Fibroblast of skin of back (primary cell): ENCODE data around the gene UNC13D.

Experiments
- DNase-seq: peaks from one replicate; pipeline ENCODE4 v3.0.0-alpha.2; 2013

UNC13D gene

DNA sequence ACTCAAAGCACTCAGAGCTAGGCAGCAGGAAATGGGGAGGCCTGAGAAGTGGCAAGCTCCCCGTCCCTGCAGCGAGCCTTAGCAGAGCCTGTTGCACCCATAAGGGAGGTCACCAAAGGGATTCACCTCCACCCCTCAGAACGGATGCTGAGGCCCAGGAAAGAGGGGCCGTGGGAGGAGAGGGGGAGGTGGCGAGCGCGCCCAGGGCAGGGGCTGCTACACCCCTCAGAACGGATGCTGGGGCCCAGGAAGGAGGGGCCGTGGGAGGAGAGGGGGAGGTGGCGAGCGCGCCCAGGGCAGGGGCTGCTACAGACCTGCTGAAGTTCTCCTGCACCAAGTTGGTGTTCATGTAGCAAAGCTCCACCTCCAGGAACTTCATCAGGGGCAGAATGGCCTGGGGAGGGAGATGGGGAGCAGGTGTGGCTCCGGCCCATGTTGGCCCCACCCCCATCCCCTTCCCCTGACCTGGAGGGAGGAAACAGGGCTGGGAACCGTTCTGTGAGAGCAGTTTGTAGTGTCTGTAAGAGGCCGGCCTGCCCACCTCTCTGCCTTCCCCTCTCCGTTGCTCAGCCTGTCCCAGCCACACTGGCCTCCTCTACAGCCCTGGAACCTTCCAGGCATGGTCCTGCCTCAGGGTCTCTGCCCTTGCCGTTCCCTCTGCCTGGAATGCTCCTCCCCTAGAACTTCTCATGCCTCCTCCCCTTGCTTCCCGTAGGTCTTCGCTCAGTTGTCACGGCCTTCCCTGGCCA lies 11.4 kb downstream of the UNC13D start:
- no peak for DNase-seq

DNA sequence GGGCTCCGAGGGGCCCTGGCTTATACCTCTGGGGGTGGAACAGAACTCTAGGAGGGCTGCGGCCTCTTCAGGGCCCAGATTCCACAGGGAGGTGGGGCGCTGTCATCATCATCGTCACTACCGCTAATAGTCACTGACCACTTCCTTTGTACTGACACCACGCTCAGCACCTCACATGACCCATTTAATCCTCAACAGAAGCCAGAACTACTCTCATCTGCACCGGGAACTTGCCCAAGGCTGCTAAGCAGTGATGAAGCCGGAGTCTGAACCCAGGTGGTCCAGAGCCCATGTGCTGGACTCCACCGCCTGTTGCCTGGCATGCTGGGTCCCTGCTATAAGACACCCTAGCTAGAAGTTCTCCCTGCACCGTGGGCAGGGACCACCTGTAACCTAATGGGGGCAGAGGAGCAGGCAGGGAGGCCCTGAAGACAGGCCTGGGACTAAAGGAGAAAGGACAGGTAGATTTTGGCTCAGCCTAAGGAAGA lies 12.0 kb downstream of the UNC13D start:
- DNase-seq = peak; percentile 65

DNA sequence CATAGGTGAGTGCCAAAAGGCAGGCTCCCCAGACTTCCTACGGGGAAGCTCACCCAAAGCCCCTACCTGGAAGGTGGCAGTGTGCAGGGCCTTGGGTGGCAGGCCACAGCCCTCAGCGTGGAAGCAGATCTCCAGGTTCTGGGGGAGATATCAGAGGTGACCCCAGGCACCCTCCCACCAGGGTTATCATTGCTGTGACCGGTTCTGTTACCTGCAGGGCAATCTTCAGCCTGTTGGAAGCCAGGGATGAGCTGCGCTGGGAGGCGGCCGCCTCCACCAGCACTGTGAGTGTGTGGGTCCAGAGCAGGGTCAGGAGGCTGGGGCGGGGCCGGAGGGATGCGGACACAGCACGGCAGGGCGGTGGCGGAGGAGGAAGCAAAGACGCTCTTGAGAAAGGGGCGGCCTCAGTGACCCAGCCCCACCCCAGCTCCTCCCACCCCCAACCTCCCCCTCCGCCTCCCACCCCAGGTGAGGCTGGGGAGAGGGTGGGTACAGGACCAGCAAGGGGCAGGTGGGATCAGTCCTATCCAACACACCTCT lies 13.1 kb downstream of the UNC13D start:
- no peak for DNase-seq

DNA sequence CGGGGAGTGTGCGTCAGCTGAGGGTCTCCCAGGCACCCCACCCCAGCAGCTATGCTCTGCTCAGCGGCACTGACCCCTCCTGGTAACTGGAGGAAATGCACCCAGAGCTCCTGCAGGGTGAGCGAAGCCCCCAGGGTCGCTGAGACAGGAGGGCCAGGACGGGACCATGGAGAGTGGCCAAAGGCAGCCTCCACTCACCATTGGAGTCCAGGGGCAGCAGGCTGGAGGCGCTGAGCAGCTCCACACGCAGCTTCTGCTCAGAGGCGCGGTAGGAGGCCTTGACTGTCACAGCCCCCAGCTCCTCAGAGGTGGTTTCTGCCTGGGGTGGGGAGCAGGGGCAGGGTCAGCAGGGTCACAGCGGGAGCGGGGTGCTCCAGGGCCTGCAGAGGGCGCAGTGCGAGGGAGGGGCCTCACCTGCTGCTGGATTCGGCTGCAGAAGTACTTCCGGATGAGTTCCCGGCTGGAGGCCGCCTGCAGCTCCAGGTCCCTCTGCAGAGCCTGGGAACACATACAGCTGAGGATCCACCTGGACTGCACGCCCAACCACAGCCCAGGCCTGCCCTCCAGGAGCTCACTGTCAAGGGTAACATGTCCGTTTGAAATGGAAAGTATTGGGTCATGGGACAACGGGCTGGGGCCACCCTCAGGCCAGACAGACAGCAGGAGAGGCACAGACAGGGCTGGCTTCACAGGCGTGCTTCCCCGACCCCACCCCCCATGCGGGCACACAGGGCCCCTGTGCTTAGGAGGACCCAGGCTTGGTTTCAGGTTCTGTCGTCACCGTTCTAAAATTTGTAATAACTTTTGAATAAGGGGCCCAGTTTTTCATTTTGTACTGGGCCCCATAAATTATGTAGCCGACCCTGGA lies 13.8 kb downstream of the UNC13D start:
- DNase-seq = no peak

DNA sequence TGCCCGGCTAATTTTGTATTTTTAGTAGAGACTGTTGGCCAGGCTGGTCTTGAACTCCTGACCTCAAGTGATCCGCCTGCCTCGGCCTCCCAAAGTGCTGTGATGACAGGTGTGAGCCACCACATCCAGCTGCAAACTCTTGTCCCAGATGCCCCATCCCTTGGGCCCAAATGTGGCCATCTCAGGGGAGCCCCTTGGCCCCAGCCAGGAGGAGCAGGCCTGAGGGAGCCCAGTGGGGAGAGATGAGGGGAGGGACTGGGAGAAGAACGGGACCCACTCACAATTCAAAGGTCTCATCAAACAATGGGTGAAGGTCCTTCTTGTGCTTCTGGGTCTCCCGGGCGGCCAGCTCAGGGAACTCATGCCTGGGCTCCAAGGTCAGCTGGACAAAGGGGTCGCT lies 14.5 kb downstream of the UNC13D start:
- DNase-seq = no peak

DNA sequence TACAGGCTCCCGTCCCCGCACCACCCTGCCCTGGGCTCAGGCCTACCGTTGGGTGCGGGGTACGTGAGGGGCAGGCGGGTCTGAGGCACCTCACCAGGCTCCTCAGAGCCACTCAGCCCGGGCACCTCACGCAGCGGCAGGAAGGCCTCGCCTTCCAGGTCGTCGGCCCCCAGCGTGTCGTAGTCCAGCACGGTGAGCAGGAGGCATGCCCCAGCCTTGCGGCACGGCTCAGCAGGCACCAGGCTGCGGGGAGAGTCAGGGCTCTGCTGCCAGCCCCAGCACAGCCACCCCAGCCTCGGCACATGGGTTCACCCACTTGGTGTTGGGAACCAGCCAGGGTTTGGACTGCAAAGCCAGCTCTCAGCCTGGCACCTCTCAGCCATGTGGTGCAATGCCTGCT lies 15.5 kb downstream of the UNC13D start:
- DNase-seq = no peak

DNA sequence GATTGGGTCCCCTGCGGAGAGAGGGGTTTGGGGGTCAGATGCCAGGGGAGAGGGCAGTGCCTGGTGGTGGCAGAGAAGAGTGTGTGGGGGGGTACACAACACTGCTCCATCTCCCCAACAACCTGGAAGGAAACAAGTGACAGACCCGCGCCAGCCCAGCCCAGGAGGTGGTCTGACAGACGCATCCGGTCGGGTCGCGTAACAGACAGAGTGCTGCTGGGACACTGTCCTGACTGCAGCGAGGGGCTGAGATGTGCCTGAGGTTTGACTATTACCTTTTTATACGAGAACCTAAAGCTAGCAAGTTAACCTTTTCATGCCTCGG lies 16.2 kb downstream of the UNC13D start:
- DNase-seq = no peak

DNA sequence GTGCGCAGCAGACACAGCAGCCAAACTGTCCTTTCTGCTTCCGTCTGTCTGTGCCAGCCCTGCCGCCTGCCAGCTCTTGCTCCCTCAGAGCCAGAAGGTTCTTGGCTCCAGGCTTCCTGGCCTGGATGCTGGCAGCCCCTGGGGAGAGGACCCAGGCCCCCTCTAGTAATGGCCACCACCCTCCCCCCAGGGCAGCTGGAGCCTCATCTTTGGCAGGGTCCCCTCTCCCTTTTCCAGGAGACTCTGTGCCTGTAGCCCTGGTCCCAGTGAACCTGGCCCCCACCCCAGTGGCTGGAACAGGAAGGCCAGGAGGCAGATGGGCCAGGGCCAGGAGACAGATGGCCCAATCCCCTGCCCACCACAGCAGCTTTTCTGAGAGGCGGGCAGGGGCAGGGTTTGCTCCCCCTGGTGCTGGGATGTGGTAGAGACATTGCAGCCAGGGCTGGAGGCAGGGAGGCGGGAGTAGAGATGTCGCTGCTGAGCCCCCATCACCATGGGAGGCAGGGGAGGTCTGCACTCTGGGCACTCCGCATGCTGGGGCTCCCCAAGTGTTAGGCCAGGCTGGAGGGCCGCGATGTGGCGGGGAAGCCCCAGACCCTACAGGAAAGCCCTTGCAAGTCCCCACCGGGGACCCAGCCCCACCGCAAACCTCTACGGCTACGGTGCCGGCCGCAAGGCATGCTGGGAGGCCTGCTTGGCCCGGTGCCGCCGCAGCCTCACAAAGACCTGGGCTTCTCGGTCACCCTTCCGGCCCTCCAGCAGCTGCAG lies 16.7 kb downstream of the UNC13D start:
- DNase-seq = peak; percentile 63

DNA sequence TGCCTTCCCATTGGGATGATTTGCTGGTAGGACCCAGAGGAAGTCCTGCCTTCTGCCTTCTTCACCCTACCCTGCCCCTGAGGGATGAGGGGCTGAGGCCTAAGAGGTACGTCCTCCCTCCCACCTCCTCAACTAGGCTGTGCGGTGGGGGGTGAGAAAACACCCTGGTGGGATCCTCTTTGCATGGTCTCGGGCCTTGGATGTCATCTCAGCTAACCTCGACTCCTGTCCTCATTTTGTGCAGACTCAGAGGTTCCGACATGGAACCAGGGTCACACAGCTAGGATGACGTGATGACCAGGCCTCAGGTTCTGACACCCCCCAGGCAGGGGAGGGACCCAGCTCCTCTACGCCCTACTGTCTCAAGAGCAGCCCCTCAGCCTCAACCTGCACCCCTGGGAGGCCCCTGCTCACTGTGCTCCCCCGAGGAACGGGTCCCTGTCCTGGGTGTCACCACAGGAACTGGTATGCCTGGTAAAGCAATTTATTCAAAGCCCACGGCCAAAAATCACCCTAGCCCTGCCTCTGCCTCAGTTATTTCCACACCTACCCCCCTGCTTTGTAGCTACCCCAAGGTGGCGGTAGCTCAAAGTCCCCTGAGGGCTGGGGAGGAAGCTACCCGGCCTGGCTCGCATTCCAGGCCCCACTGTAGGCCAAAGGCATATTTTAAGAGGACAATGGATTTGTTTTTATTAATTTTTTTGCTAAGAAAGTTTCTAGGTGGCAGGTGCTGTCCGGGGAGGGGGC lies 17.5 kb downstream of the UNC13D start:
- no peak for DNase-seq

DNA sequence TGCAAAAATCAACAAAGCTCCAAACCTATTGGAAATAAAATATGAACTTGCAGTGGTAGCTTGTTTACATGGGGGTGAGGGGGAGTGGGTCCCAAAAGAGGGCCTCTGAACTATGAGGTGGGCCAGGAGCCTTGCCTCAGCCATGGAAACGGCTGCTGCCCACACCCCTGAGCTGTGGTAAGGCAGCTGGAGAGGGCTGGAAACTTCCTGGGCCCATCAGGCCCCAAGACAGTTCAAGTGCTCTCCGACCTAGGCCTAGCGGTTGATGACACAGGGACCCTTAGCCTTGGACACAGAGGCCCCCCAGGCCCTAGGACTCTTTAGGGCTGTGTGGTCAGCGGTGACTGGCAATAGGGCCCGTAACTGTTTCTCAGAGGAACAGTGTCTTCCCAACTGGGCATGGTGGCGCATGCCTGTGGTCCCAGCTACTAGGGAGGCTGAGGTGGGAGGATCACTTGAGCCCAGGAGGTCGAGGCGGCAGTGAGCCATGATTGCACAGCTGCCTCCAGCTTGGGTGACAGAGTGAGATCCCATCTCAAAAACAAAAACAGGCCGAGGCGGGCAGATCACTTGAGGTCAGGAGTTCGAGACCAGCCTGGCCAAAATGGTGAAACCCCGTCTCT lies 18.3 kb downstream of the UNC13D start:
- DNase-seq = no peak

DNA sequence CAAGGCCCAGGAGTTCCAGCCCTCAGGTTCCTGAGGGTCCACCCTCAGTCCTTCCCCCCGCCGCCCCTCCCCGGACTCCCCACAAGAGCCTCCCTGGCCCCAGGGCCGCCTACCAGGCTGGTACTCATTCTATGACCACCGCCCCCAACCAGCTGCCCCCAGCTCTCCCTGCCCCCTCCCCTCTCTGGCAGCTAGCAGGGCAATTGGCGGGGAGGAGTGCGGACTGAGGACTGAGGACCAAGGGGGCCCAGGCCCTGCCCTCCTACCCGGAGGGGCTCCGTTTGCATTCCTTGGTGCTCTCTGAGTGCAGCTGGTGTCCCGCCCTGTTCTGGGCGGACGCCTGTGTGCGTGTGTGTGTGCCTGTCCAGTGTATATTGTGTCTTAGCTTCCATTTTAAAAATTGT lies 19.1 kb downstream of the UNC13D start:
- DNase-seq = no peak

DNA sequence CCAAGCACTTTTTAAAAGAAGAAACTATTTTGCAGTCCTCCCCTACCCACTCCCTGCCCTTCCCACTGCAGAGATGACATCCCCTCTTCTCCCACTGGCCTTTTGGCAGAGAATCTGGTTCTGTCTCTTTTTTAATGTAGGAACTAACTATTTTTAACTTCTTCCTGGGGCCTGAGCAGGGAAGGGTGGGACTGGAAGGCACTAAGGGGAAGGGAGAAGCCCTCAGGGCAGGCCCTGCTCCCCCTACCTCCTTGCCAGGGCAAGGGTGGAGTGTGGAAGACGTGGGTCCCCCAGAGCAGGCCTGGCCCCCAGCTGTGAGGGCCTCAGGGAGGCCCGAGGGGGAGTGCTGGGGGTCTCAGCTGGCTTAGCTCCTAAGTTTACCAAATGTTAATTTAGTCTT lies 19.5 kb downstream of the UNC13D start:
- no peak for DNase-seq

DNA sequence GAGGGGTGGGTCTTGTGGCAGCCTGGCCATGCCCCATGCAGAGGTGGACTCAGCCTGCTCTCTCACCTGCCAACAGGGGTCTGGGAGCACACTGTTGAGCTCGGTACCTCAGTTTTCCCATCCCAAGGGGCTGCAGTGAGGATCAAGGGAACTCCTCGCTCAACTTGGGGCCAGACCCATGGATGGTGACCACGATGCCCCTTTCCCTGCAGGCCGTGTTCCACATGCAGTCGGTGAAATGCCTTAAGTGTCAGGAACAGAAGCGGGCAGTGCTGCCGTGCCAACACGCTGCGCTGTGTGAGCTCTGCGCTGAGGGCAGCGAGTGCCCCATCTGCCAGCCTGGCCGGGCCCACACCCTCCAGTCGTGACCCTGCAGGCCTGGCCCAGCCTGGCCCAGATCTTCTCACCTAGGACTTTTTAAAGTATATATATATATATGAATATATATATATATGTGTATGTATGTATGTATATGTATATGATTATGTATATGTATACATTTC lies 20.1 kb downstream of the UNC13D start:
- DNase-seq = no peak

DNA sequence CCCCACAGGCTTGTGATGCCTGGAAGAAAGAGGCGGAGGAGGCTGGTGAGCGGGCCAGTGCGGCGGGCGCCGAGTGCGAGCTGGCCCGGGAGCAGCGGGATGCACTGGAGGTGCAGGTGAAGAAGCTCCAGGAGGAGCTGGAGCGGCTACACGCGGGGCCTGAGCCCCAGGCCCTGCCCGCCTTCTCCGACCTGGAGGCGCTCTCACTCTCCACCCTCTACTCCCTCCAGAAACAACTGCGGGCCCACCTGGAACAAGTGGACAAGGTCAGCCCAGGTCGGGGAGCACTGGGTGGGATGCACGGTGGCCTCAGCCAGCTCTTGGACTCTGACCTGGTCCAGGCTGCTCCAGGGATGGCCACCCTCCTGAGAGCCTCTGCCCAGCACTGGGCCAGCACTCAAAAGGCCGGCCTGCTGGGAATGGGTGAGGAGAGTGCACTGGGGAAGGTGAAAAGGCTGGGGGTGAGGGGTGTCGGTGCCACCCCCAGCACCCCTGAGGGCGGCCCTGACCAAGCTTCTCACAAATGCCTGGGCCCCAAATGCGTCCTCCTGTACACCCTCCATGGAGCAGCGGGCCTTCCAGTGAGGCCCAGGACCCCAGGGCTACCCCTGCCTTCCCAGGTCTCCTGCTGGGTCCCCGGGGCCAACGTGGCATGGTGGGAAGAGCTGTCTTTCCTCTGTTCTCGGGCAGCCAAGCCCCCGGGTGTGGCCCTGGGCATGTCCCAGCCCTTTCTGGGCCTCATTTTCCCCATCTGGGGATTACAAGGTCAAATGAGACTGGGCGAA lies 20.8 kb downstream of the UNC13D start:
- DNase-seq = no peak

DNA sequence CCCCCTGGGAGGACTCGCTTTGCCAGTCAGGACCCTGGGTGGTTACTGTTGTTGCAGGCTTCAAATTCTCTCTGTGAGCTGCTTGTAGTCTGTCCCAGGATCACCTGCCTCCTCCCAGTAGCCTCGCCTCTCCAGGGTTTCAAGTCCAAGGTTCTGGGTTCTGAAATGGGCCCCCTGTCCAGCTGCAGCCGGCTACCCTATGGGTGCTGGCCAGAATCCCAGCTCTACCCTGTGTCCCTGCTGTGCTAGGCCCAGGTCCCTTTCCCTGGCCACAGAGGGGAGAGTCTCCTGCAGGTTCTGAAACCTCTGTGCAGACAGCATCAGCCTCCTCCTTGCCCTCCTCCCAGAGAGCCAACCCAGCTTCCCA lies 21.4 kb downstream of the UNC13D start:
- DNase-seq = no peak

DNA sequence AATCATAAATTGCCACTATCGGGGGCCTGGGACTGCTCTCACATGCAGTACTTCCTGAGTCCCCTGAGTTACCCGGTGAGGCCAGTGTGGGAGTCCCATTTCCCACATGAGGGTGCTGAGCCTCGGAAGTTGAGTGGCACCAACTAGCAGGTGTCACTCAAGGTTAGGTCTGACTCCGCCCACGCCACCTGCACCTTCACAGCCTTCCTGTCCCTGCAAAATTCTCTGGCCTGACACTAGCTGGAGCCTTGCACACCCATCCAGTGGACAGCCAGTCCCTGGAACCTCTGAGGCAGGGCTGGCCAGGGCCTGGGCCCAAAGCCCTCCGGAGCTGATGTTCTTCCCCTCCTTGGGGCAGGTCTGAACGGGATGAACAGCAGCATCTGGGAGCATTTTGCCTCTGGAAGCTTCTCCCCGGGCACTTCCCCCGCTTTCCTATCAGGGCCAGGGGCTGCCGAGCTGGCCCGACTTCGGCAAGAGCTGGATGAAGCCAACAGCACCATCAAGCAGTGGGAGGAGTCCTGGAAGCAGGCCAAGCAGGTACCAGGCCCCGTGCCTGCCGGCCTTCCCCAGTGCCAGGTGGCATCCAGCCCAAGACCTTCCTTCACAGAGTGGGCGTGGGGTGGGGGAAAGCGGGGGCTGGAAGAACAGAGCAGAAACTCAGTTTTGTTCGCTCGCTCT lies 21.9 kb downstream of the UNC13D start:
- no peak for DNase-seq

DNA sequence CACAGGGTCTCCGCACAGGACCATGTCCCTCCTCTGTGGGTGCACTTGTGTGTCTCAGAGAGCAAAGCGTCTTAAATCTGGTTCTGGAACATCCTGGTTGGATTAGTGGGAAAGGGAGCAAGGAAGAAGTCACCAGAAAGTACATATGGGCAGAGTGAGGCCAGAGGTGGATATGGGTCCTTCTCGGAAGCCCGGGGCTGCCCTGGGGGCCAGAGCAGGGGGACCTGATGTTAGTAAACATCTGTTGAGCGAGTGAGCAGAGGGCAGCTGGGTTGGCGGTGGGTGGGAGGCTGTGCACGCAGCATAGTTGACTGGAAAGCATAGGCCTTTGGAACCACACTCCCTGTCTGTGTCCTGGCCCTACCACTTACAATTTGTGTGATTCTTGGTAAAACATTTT lies 22.7 kb downstream of the UNC13D start:
- no peak for DNase-seq

DNA sequence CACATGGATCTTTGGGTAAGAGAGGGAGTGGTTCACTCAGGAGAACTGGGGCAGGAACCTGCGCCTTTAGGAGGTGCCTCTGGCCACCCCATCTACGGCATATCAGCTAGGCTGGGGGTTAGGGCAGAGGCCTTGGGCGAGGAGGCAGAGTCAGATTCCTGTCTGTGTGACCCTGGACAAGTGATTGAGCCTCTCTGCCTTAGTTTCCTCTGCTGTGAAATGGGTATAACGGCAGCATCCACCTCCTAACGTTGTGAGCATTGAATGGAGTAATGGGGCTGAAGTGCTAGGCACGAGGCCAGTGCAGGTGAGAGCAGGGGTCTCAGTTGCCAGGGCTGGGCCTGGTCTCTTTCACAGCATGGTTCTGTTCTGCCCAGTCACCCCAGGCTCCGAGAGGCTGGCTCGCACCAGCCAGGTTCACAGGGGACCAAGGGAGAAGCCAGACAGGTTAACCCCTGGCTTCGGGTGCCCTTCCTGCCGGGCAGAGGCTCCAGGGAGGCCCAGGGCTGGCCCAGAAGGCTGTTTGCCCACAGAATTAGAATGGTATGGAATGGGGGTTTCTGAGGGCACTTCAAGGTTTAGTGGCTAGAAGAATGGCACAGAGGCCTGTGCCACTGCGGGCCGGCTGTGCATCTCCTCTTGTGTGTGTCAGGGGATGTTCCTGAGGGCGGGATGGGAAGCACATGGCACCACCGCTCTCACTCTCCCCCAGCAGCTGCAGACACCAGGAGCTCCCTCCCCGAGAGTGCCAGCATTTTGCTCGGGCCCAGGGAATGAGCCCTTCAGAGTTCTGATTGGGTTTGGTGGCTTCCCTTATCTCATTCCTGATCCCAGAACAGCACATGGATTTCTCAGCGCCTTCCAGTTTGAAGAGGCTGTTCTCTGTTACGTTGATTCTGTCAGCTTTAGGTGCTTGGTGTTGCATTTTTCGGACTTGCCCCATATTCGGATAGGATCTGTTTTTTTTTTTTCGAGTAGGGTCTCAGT lies 23.8 kb downstream of the UNC13D start:
- no peak for DNase-seq

DNA sequence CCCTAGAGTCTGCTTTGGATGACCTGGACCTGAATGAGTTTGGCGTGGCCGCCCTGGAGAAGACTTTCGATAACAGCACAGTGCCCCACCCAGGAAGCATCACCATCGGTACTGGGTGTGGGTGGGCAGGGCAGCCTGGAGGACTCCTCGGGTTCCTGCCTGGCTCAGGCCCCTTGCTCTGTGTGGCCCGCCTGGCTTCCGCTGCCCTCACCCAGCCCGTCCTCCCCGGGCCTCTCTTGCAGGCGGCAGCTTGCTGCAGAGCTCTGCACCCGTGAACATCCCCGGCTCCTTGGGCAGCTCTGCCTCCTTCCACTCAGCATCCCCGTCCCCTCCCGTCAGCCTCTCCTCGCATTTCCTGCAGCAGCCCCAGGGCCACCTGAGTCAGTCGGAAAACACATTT lies 24.5 kb downstream of the UNC13D start:
- no peak for DNase-seq
